ENCODE measurements around the gene LRRC59. TPM values are rescaled to one million over a fixed set of nuclear protein-coding genes. Genes with fewer than 3 reads are reported as not detected.

LRRC59 gene
- polyA plus RNA-seq, 1 donor from 2014 or later: 22.6 TPM

GRCh38 chr17:50381920-50382319, 15.4 kb downstream of the LRRC59 start:
- H3K4me1 Mint-ChIP-seq: no peaks in the 10 kb centered on the region
- H3K27ac Mint-ChIP-seq: no peak overlapping the region
- peaks cover 14% of the 10 kb centered on the region for H3K36me3 Mint-ChIP-seq
- no peaks in the 10 kb centered on the region for H3K27me3 Mint-ChIP-seq
- no peaks in the 10 kb centered on the region for H3K9me3 Mint-ChIP-seq
- H3K4me3 Mint-ChIP-seq: no peak overlapping the region

GRCh38 chr17:50381260-50381815, 16.0 kb downstream of the LRRC59 start:
- peak overlapping the region in 1 of 4 donors; percentile 48 for H3K4me3 Mint-ChIP-seq
- peaks cover 10% of the 10 kb centered on the region for H3K36me3 Mint-ChIP-seq
- no peaks in the 10 kb centered on the region for H3K4me1 Mint-ChIP-seq
- no peak overlapping the region for H3K27ac Mint-ChIP-seq
- no peaks in the 10 kb centered on the region for H3K27me3 Mint-ChIP-seq
- no peaks in the 10 kb centered on the region for H3K9me3 Mint-ChIP-seq

GRCh38 chr17:50380369-50381259, 16.7 kb downstream of the LRRC59 start:
- Mint-ChIP-seq H3K9me3 (no peaks in the 10 kb centered on the region), H3K4me3 (peak overlapping the region in 1 of 4 donors; percentile 48), H3K36me3 (peaks cover 10% of the 10 kb centered on the region), H3K27ac (no peak overlapping the region), H3K27me3 (no peaks in the 10 kb centered on the region), H3K4me1 (no peaks in the 10 kb centered on the region)

GRCh38 chr17:50379351-50380132, 17.8 kb downstream of the LRRC59 start:
- Mint-ChIP-seq H3K4me3 (no peak overlapping the region), H3K27ac (no peak overlapping the region), H3K4me1 (no peaks in the 10 kb centered on the region), H3K27me3 (no peaks in the 10 kb centered on the region), H3K9me3 (no peaks in the 10 kb centered on the region), H3K36me3 (peaks cover 5% of the 10 kb centered on the region)

- Mint-ChIP-seq H3K36me3 (peaks cover 2% of the 10 kb centered on the region), H3K4me3 (no peak overlapping the region), H3K27me3 (no peaks in the 10 kb centered on the region), H3K4me1 (peaks cover 13 to 18% (median 14%) of the 10 kb centered on the region in 3 donors), H3K27ac (no peak overlapping the region), H3K9me3 (no peaks in the 10 kb centered on the region)
Observed at GRCh38 chr17:50375858-50376538, 21.3 kb downstream of the LRRC59 start.

GRCh38 chr17:50373705-50374104, 23.6 kb downstream of the LRRC59 start:
- H3K36me3 Mint-ChIP-seq: peaks cover 4% of the 10 kb centered on the region
- H3K27ac Mint-ChIP-seq: no peak overlapping the region
- peak overlapping the region in 2 of 4 donors; percentile 46 to 68 for H3K4me3 Mint-ChIP-seq
- H3K9me3 Mint-ChIP-seq: no peaks in the 10 kb centered on the region
- peaks cover 13 to 22% (median 14%) of the 10 kb centered on the region in 3 donors for H3K4me1 Mint-ChIP-seq
- no peaks in the 10 kb centered on the region for H3K27me3 Mint-ChIP-seq

- Mint-ChIP-seq H3K27ac (peak within 1 kb of the TSS; percentile 82 to 100 (median 99)), H3K36me3 (peaks cover 4% of the 10 kb centered on the region), H3K4me1 (peaks cover 13 to 22% (median 14%) of the 10 kb centered on the region in 3 donors), H3K4me3 (peak within 1 kb of the TSS; percentile 88 to 100 (median 99)), H3K27me3 (no peaks in the 10 kb centered on the region), H3K9me3 (no peaks in the 10 kb centered on the region)
Observed at GRCh38 chr17:50372758-50373556, 24.4 kb downstream of the LRRC59 start, which contains the start of the genes EME1 and MRPL27. TSS of gene EME1 (plus strand) at chr17:50373229. CDS start at chr17:50375209, 1,980 bp downstream. TSS of gene MRPL27 (minus strand) at chr17:50373184. CDS start at chr17:50373170, 14 bp downstream.

GRCh38 chr17:50372222-50372757, 25.0 kb downstream of the LRRC59 start:
- peaks cover 13 to 22% (median 14%) of the 10 kb centered on the region in 3 donors for H3K4me1 Mint-ChIP-seq
- H3K9me3 Mint-ChIP-seq: no peaks in the 10 kb centered on the region
- no peaks in the 10 kb centered on the region for H3K27me3 Mint-ChIP-seq
- peak overlapping the region; percentile 82 to 100 (median 99) for H3K27ac Mint-ChIP-seq
- H3K4me3 Mint-ChIP-seq: peak overlapping the region; percentile 88 to 100 (median 99)
- H3K36me3 Mint-ChIP-seq: peaks cover 4% of the 10 kb centered on the region

GRCh38 chr17:50371526-50371925, 25.8 kb downstream of the LRRC59 start:
- peaks cover 13 to 22% (median 14%) of the 10 kb centered on the region in 3 donors for H3K4me1 Mint-ChIP-seq
- peak overlapping the region; percentile 39 to 100 (median 66) for H3K4me3 Mint-ChIP-seq
- peaks cover 4% of the 10 kb centered on the region for H3K36me3 Mint-ChIP-seq
- no peaks in the 10 kb centered on the region for H3K9me3 Mint-ChIP-seq
- H3K27ac Mint-ChIP-seq: peak overlapping the region in 1 of 3 donors; percentile 81
- H3K27me3 Mint-ChIP-seq: no peaks in the 10 kb centered on the region

GRCh38 chr17:50370052-50370451, 27.3 kb downstream of the LRRC59 start:
- H3K9me3 Mint-ChIP-seq: no peaks in the 10 kb centered on the region
- H3K4me3 Mint-ChIP-seq: peak overlapping the region in 1 of 4 donors; percentile 46
- H3K27ac Mint-ChIP-seq: peak overlapping the region in 1 of 3 donors; percentile 32
- peaks cover 4% of the 10 kb centered on the region for H3K36me3 Mint-ChIP-seq
- no peaks in the 10 kb centered on the region for H3K27me3 Mint-ChIP-seq
- H3K4me1 Mint-ChIP-seq: peaks cover 13 to 22% (median 14%) of the 10 kb centered on the region in 3 donors

- Mint-ChIP-seq H3K4me3 (no peak overlapping the region), H3K27ac (no peak overlapping the region), H3K9me3 (no peaks in the 10 kb centered on the region)
Observed at GRCh38 chr17:50367401-50367800, 29.9 kb downstream of the LRRC59 start.

GRCh38 chr17:50365649-50366393, 31.5 kb downstream of the LRRC59 start:
- H3K4me3 Mint-ChIP-seq: no peak overlapping the region
- no peak overlapping the region for H3K27ac Mint-ChIP-seq
- no peaks in the 10 kb centered on the region for H3K9me3 Mint-ChIP-seq
- H3K36me3 Mint-ChIP-seq: peaks cover 2% of the 10 kb centered on the region
- peaks cover 5 to 11% (median 6%) of the 10 kb centered on the region in 3 donors for H3K4me1 Mint-ChIP-seq
- H3K27me3 Mint-ChIP-seq: no peaks in the 10 kb centered on the region

More at GRCh38 chr17:50367401-50367800, 29.9 kb downstream of the LRRC59 start:
- Mint-ChIP-seq H3K27me3 (no peaks in the 10 kb centered on the region), H3K4me1 (peaks cover 4 to 14% (median 7%) of the 10 kb centered on the region in 3 donors), H3K36me3 (peaks cover 4% of the 10 kb centered on the region)

- Mint-ChIP-seq H3K36me3 (peaks cover 2% of the 10 kb centered on the region), H3K4me1 (peaks cover 5 to 8% (median 6%) of the 10 kb centered on the region in 3 donors), H3K27me3 (no peaks in the 10 kb centered on the region), H3K27ac (no peak overlapping the region), H3K9me3 (no peaks in the 10 kb centered on the region), H3K4me3 (no peak overlapping the region)
Observed at GRCh38 chr17:50365165-50365564, 32.2 kb downstream of the LRRC59 start.
